Measurements from ENCODE around the gene LRRC4C. TPM values are rescaled to one million over a fixed set of nuclear protein-coding genes. Genes with fewer than 3 reads are reported as not detected.

The LRRC4C gene
- polyA plus RNA-seq, 1 donor from 2014 or later, result 24.3 TPM

DNA sequence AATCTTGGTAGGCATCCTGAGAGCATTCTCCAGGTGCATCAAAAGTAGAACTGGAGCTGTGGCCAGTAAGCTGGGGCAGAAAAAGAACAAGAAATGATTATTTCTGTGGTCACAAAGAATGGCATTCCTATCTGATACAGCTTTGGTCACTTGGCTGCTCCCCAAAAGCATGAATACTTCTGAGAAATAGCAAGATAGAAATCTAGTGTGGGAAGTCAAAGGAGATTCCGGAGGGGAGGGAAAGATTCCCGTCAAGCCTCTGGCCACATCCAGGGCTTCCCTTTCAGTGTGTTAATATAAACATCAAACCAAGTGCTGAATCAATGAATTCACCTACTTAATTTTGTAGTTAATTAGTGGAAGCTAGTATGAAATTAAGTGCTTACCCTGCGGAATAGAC, 1185.4 kb downstream of the LRRC4C start:
- Histone ChIP-seq H4K20me1 (ENCODE audit: insufficient read depth) (no peaks in the 10 kb centered on the region), H3K27ac (ENCODE audit: low read length) (no peak overlapping the region), H3K27me3 (ENCODE audit: insufficient read depth, low read depth, low read length) (no peaks in the 10 kb centered on the region), H2AFZ (ENCODE audit: low read depth, low read length) (no peak overlapping the region), H3K9me2 (ENCODE audit: insufficient read depth, low read length) (no peaks in the 10 kb centered on the region), H3F3A (ENCODE audit: insufficient read depth, low read length, poor library complexity, severe bottlenecking) (no peaks in the 10 kb centered on the region), H3K9ac (ENCODE audit: low read length) (no peak overlapping the region), H3K4me3 (ENCODE audit: low read length) (no peak overlapping the region), H3K4me2 (ENCODE audit: low read length) (no peak overlapping the region), H3K9me3 (ENCODE audit: low read length) (no peaks in the 10 kb centered on the region), H3K36me3 (ENCODE audit: insufficient read depth, low read length) (no peaks in the 10 kb centered on the region), H3K79me2 (replicated peaks; ENCODE audit: insufficient read depth, low read length) (peaks cover 2% of the 10 kb centered on the region)
- TF ChIP-seq EP300 (conservative IDR thresholded peaks at IDR 0.05; ENCODE audit: poor library complexity, severe bottlenecking) (no peak), MXI1 (conservative IDR thresholded peaks at IDR 0.05; ENCODE audit: poor library complexity, severe bottlenecking) (no peak), RAD21 (conservative IDR thresholded peaks at IDR 0.05) (no peak), SMC3 (conservative IDR thresholded peaks at IDR 0.05; ENCODE audit: poor library complexity) (no peak), TAF1 (IDR thresholded peaks at IDR 0.05; ENCODE audit: low read depth) (no peak), POLR2AphosphoS5 (IDR thresholded peaks at IDR 0.05) (no peak), EZH2 (IDR thresholded peaks at IDR 0.05; ENCODE audit: borderline replicate concordance, insufficient read depth, low read length, poor library complexity, severe bottlenecking) (no peak)
- TF ChIP-seq, protein P1, sequence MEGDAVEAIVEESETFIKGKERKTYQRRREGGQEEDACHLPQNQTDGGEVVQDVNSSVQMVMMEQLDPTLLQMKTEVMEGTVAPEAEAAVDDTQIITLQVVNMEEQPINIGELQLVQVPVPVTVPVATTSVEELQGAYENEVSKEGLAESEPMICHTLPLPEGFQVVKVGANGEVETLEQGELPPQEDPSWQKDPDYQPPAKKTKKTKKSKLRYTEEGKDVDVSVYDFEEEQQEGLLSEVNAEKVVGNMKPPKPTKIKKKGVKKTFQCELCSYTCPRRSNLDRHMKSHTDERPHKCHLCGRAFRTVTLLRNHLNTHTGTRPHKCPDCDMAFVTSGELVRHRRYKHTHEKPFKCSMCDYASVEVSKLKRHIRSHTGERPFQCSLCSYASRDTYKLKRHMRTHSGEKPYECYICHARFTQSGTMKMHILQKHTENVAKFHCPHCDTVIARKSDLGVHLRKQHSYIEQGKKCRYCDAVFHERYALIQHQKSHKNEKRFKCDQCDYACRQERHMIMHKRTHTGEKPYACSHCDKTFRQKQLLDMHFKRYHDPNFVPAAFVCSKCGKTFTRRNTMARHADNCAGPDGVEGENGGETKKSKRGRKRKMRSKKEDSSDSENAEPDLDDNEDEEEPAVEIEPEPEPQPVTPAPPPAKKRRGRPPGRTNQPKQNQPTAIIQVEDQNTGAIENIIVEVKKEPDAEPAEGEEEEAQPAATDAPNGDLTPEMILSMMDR (IDR thresholded peaks at IDR 0.05; ENCODE audit: poor library complexity, severe bottlenecking), result no peak
- TF ChIP-seq, protein P2, sequence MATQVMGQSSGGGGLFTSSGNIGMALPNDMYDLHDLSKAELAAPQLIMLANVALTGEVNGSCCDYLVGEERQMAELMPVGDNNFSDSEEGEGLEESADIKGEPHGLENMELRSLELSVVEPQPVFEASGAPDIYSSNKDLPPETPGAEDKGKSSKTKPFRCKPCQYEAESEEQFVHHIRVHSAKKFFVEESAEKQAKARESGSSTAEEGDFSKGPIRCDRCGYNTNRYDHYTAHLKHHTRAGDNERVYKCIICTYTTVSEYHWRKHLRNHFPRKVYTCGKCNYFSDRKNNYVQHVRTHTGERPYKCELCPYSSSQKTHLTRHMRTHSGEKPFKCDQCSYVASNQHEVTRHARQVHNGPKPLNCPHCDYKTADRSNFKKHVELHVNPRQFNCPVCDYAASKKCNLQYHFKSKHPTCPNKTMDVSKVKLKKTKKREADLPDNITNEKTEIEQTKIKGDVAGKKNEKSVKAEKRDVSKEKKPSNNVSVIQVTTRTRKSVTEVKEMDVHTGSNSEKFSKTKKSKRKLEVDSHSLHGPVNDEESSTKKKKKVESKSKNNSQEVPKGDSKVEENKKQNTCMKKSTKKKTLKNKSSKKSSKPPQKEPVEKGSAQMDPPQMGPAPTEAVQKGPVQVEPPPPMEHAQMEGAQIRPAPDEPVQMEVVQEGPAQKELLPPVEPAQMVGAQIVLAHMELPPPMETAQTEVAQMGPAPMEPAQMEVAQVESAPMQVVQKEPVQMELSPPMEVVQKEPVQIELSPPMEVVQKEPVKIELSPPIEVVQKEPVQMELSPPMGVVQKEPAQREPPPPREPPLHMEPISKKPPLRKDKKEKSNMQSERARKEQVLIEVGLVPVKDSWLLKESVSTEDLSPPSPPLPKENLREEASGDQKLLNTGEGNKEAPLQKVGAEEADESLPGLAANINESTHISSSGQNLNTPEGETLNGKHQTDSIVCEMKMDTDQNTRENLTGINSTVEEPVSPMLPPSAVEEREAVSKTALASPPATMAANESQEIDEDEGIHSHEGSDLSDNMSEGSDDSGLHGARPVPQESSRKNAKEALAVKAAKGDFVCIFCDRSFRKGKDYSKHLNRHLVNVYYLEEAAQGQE (IDR thresholded peaks at IDR 0.05; ENCODE audit: borderline replicate concordance), result no peak

DNA sequence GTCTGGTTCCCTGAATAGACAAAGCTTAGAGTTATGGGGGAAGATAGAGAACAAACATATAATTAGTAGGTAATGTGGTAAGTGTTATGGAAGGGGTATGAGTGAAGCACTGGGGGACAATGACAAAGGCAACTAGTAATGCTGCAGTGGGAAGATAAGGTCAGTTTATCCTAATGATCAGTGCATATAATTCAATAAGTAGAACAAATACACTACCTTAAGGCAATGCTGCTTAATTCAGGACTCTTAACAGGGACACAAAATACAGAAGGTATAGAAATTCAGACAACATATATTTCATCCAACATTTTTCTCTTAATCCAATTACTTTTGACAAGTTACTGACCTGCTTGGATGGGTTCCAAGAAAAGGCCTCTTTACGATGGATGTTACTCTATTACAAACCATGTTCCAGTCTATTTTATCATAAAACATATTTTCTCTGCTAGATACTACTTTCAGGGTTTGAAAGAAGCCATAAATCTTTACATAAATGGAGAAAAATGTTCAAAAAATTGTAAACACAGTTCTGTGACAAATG, 1186.2 kb downstream of the LRRC4C start:
- H3K9me2 ChIP-seq (ENCODE audit: insufficient read depth, low read length), result no peaks in the 10 kb centered on the region
- TF ChIP-seq, protein P1 (IDR thresholded peaks at IDR 0.05; ENCODE audit: poor library complexity, severe bottlenecking), result no peak
- TF ChIP-seq TAF1 (IDR thresholded peaks at IDR 0.05; ENCODE audit: low read depth) (no peak), MXI1 (conservative IDR thresholded peaks at IDR 0.05; ENCODE audit: poor library complexity, severe bottlenecking) (no peak), EP300 (conservative IDR thresholded peaks at IDR 0.05; ENCODE audit: poor library complexity, severe bottlenecking) (no peak), POLR2AphosphoS5 (IDR thresholded peaks at IDR 0.05) (no peak), RAD21 (conservative IDR thresholded peaks at IDR 0.05) (no peak), SMC3 (conservative IDR thresholded peaks at IDR 0.05; ENCODE audit: poor library complexity) (no peak)
- no peak overlapping the region for H3K9ac ChIP-seq (ENCODE audit: low read length)
- H3K27me3 ChIP-seq (ENCODE audit: insufficient read depth, low read depth, low read length), result no peaks in the 10 kb centered on the region
- no peaks in the 10 kb centered on the region for H4K20me1 ChIP-seq (ENCODE audit: insufficient read depth)
- no peak overlapping the region for H3K4me3 ChIP-seq (ENCODE audit: low read length)
- H3K36me3 ChIP-seq (ENCODE audit: insufficient read depth, low read length), result no peaks in the 10 kb centered on the region
- H3K9me3 ChIP-seq (ENCODE audit: low read length), result no peaks in the 10 kb centered on the region
- no peaks in the 10 kb centered on the region for H3F3A ChIP-seq (ENCODE audit: insufficient read depth, low read length, poor library complexity, severe bottlenecking)
- H3K79me2 ChIP-seq (replicated peaks; ENCODE audit: insufficient read depth, low read length), result no peaks in the 10 kb centered on the region
- H3K27ac ChIP-seq (ENCODE audit: low read length), result no peak overlapping the region
- no peak overlapping the region for H3K4me2 ChIP-seq (ENCODE audit: low read length)
- no peak overlapping the region for H2AFZ ChIP-seq (ENCODE audit: low read depth, low read length)

Data from neural cell (in vitro differentiated cells).